A673 (cell line): ENCODE data around the gene ARF3. TPM values are rescaled to one million over a fixed set of nuclear protein-coding genes. Genes with fewer than 3 reads are reported as not detected.
"Not testable (repeated sequence)": the region's sequence is repeated elsewhere in the genome, so short reads cannot be mapped to it uniquely, and the experiment has no call there.

Source experiments
- BruUV-seq: library from RNA; stranded (reverse); fragments of 400-500 nt; replicated peaks from 2 replicates; lab custom pipeline; 2021; lab: Mats Ljungman, UMichigan
- CTCF ChIA-PET: fragments of 300-600 bp; sonication (Branson Sonifier 250); formaldehyde crosslinking; loops from one replicate; lab custom pipeline; 2022; ENCODE audit warnings: antibody characterized with exemption; lab: Charles Lee
- POLR2A ChIA-PET: fragments of 300-600 bp; sonication (Branson Sonifier 250); formaldehyde crosslinking; loops from one replicate; lab custom pipeline; 2022; ENCODE audit warnings: antibody characterized with exemption; ENCODE audit not compliant: low non-redundant PET; lab: Charles Lee
- DNase-seq: peaks from one replicate; pipeline ENCODE4 v3.0.0-alpha.2; 2015; ENCODE audit warnings: low spot score
- H3K27ac ChIP-seq: fragments of 200-600 bp; sonication (generic); 2 replicates; pipeline ENCODE4 v1.5.1; 2016; ENCODE audit warnings: mixed run types, low read depth, mild to moderate bottlenecking, mixed read lengths, antibody characterized with exemption, low read length; ENCODE audit not compliant: poor library complexity, severe bottlenecking
- H3K27me3 ChIP-seq: fragments of 200-600 bp; sonication (generic); replicated peaks from 2 replicates; pipeline ENCODE4 v1.6.1; 2017; ENCODE audit warnings: mixed run types, low read depth, mild to moderate bottlenecking, mixed read lengths, antibody characterized with exemption, low read length; ENCODE audit not compliant: insufficient read depth, poor library complexity
- H3K36me3 ChIP-seq: fragments of 200-600 bp; sonication (generic); 2 replicates; pipeline ENCODE4 v1.6.1; 2016; ENCODE audit warnings: mixed run types, mild to moderate bottlenecking, mixed read lengths, antibody characterized with exemption, low read length; ENCODE audit not compliant: insufficient read depth, poor library complexity, severe bottlenecking
- H3K4me1 ChIP-seq: fragments of 200-600 bp; sonication (generic); 2 replicates; pipeline ENCODE4 v1.6.1; 2017; ENCODE audit warnings: mixed run types, mild to moderate bottlenecking, mixed read lengths, antibody characterized with exemption, low read length; ENCODE audit not compliant: insufficient read depth, poor library complexity, severe bottlenecking
- H3K4me3 ChIP-seq: fragments of 200-600 bp; sonication (generic); 2 replicates; pipeline ENCODE4 v1.5.1; 2016; ENCODE audit warnings: low read depth, mixed run types, mild to moderate bottlenecking, mixed read lengths, low read length; ENCODE audit not compliant: poor library complexity, severe bottlenecking
- H3K9me3 ChIP-seq: fragments of 200-600 bp; sonication (generic); 2 replicates; pipeline ENCODE4 v1.6.1; 2016; ENCODE audit warnings: mixed run types, low read depth, mild to moderate bottlenecking, mixed read lengths, antibody characterized with exemption, low read length; ENCODE audit not compliant: poor library complexity, severe bottlenecking
- CTCF ChIP-seq: fragments of 300-800, 200-600 bp; sonication (generic); conservative IDR thresholded peaks from 2 replicates; pipeline ENCODE4 v1.5.1; 2017; ENCODE audit warnings: low read depth, mild to moderate bottlenecking, antibody characterized with exemption, low read length, moderate library complexity, mixed read lengths
- EZH2 ChIP-seq: fragments of 200-600 bp; sonication (generic); IDR thresholded peaks from 2 replicates; pipeline ENCODE4 v1.6.1; 2017; ENCODE audit warnings: borderline replicate concordance, low read depth, mild to moderate bottlenecking, mixed read lengths, antibody characterized with exemption, low read length; ENCODE audit not compliant: poor library complexity, severe bottlenecking
- intact Hi-C: fragments of 100-400 bp; cut with micrococcal nuclease; formaldehyde crosslinking; loops from one replicate; pipeline ENCODE4 v1.10.0; 2022; ENCODE audit not compliant: unreplicated experiment
- total RNA-seq: library from RNA; stranded (reverse); gene quantifications from 2 replicates; pipeline ENCODE4 v1.2.3, GENCODE V29; 2021

Gene ARF3
- total RNA-seq, 1 experiment from 2014 or later: 183 TPM

GRCh38 chr12:48910196-48910595 lies 47.1 kb downstream of the ARF3 start:
- intact Hi-C loops: no loop called here
- no peaks in the 10 kb centered on the region for H3K36me3 ChIP-seq

GRCh38 chr12:48909698-48910097 lies 47.6 kb downstream of the ARF3 start:
- intact Hi-C loops, H3K4me1 ChIP-seq, BruUV-seq, H3K4me3 ChIP-seq, H3K27ac ChIP-seq, H3K36me3 ChIP-seq, H3K27me3 ChIP-seq, DNase-seq, H3K9me3 ChIP-seq: not testable (repeated sequence)
- ChIA-PET POLR2A (interaction anchor here (0.6 kb wide), 1 partner anchor 1079 kb away, joined by 3 read pairs; no protein-coding TSS in a partner anchor), CTCF (interaction anchor here (0.7 kb wide), 1 partner anchor 19 kb away, joined by 7 read pairs; no protein-coding TSS in a partner anchor)

More at GRCh38 chr12:48910196-48910595, 47.1 kb downstream of the ARF3 start:
- Histone ChIP-seq H3K4me1 (no peaks in the 10 kb centered on the region), H3K27ac (no peak overlapping the region), H3K27me3 (no peaks in the 10 kb centered on the region), H3K4me3 (no peak overlapping the region), H3K9me3 (no peaks in the 10 kb centered on the region)
- CTCF ChIA-PET: no interaction called here
- no peak for TF ChIP-seq EZH2
- TF ChIP-seq CTCF: no peak
- no peak for DNase-seq
- no TSS peak for BruUV-seq
- POLR2A ChIA-PET: no interaction called here

GRCh38 chr12:48907245-48907644 lies 50.0 kb downstream of the ARF3 start:
- Histone ChIP-seq H3K27me3 (no peaks in the 10 kb centered on the region), H3K4me3 (no peak overlapping the region), H3K36me3 (no peaks in the 10 kb centered on the region), H3K27ac (no peak overlapping the region), H3K9me3 (no peaks in the 10 kb centered on the region), H3K4me1 (no peaks in the 10 kb centered on the region)
- POLR2A ChIA-PET: no interaction called here
- no peak for TF ChIP-seq EZH2
- TF ChIP-seq CTCF: no peak
- CTCF ChIA-PET: no interaction called here
- intact Hi-C loops: no loop called here
- BruUV-seq: no TSS peak
- no peak for DNase-seq

- TF ChIP-seq EZH2: no peak
- TF ChIP-seq CTCF: peak; percentile 73
- intact Hi-C loops: no loop called here
- Histone ChIP-seq H3K9me3 (no peaks in the 10 kb centered on the region), H3K36me3 (no peaks in the 10 kb centered on the region), H3K4me1 (no peaks in the 10 kb centered on the region), H3K27me3 (no peaks in the 10 kb centered on the region), H3K27ac (no peak overlapping the region), H3K4me3 (peak overlapping the region; percentile 55)
- CTCF ChIA-PET: interaction anchor here (0.6 to 1.0 kb wide), 6 partner anchors 9 to 54 kb away, joined by 3 to 11 read pairs (median 4); no protein-coding TSS in a partner anchor
- peak; percentile 96 for DNase-seq
- POLR2A ChIA-PET: no interaction called here
- BruUV-seq: no TSS peak
Measured at GRCh38 chr12:48903982-48904411, 53.3 kb downstream of the ARF3 start.
